H9 (cell line): ENCODE measurements around the gene FBXL19. TPM values are rescaled to one million over a fixed set of nuclear protein-coding genes. Genes with fewer than 3 reads are reported as not detected.
A peak's percentile ranks its signal among the peaks of the same experiment; 100 is the strongest.

Source experiments
- DNase-seq: peaks from one replicate; pipeline ENCODE4 v3.0.0-alpha.2; 2017
- H2AFZ ChIP-seq: one replicate; pipeline ENCODE4 v1.6.1; 2013; ENCODE audit warnings: mild to moderate bottlenecking, low read length, control low read depth, moderate library complexity
- H2AK5ac ChIP-seq: 2 replicates; pipeline ENCODE4 v1.6.1; 2013; ENCODE audit warnings: low read length, control low read depth, mixed read lengths; ENCODE audit not compliant: insufficient read length
- H2BK120ac ChIP-seq: one replicate; pipeline ENCODE4 v1.6.1; 2013; ENCODE audit warnings: low read depth, mild to moderate bottlenecking, low read length, control low read depth, inconsistent platforms; ENCODE audit not compliant: poor library complexity, severe bottlenecking
- H2BK12ac ChIP-seq: 2 replicates; pipeline ENCODE4 v1.6.1; 2013; ENCODE audit warnings: low read length, control low read depth, mixed read lengths, low read depth; ENCODE audit not compliant: insufficient read length
- H2BK15ac ChIP-seq: 2 replicates; pipeline ENCODE4 v1.6.1; 2013; ENCODE audit warnings: low read depth, low read length, control low read depth
- H2BK20ac ChIP-seq: one replicate; pipeline ENCODE4 v1.6.1; 2013; ENCODE audit warnings: low read depth, mild to moderate bottlenecking, low read length, control low read depth, inconsistent platforms; ENCODE audit not compliant: poor library complexity, severe bottlenecking
- H2BK5ac ChIP-seq: 2 replicates; pipeline ENCODE4 v1.6.1; 2013; ENCODE audit warnings: low read length, control low read depth, mixed read lengths; ENCODE audit not compliant: insufficient read length
- H3K14ac ChIP-seq: 2 replicates; pipeline ENCODE4 v1.6.1; 2013; ENCODE audit warnings: low read length, control low read depth; ENCODE audit not compliant: insufficient read depth
- H3K18ac ChIP-seq: 2 replicates; pipeline ENCODE4 v1.6.1; 2013; ENCODE audit warnings: low read depth, mild to moderate bottlenecking, mixed read lengths, low read length, control low read depth; ENCODE audit not compliant: insufficient read length
- H3K23ac ChIP-seq: 2 replicates; pipeline ENCODE4 v1.6.1; 2013; ENCODE audit warnings: low read length, control low read depth, mixed read lengths, low read depth; ENCODE audit not compliant: insufficient read length
- H3K23me2 ChIP-seq: 2 replicates; pipeline ENCODE4 v1.6.1; 2013; ENCODE audit warnings: low read depth, mild to moderate bottlenecking, mixed read lengths, low read length, control low read depth; ENCODE audit not compliant: insufficient read length, poor library complexity, severe bottlenecking
- H3K27ac ChIP-seq: 2 replicates; pipeline ENCODE4 v1.5.1; 2013; ENCODE audit warnings: low read length, control low read depth, mixed read lengths, low read depth; ENCODE audit not compliant: insufficient read length
- H3K27me3 ChIP-seq: 2 replicates; pipeline ENCODE4 v1.6.1; 2013; ENCODE audit warnings: low read length, control low read depth, inconsistent platforms; ENCODE audit not compliant: insufficient read depth
- H3K4ac ChIP-seq: 2 replicates; pipeline ENCODE4 v1.6.1; 2013; ENCODE audit warnings: low read depth, mild to moderate bottlenecking, control low read depth, inconsistent platforms, low read length, moderate library complexity
- H3K4me1 ChIP-seq: 2 replicates; pipeline ENCODE4 v1.6.1; 2013; ENCODE audit warnings: low read length, control low read depth, inconsistent platforms; ENCODE audit not compliant: insufficient read depth
- H3K4me2 ChIP-seq: 2 replicates; pipeline ENCODE4 v1.6.1; 2013; ENCODE audit warnings: low read length, control low read depth, mixed read lengths; ENCODE audit not compliant: insufficient read length, insufficient read depth
- H3K56ac ChIP-seq: 2 replicates; pipeline ENCODE4 v1.6.1; 2013; ENCODE audit warnings: low read depth, mild to moderate bottlenecking, mixed read lengths, low read length, control low read depth; ENCODE audit not compliant: insufficient read length
- H3K79me1 ChIP-seq: 2 replicates; pipeline ENCODE4 v1.6.1; 2013; ENCODE audit warnings: low read depth, mild to moderate bottlenecking, moderate library complexity, low read length, control low read depth, inconsistent platforms; ENCODE audit not compliant: insufficient read depth, poor library complexity, severe bottlenecking
- H3K79me2 ChIP-seq: 2 replicates; pipeline ENCODE4 v1.6.1; 2013; ENCODE audit warnings: low read length, control low read depth, inconsistent platforms; ENCODE audit not compliant: insufficient read depth
- H3K9ac ChIP-seq: 2 replicates; pipeline ENCODE4 v1.6.1; 2013; ENCODE audit warnings: low read length, control low read depth, mixed read lengths; ENCODE audit not compliant: insufficient read length; ENCODE audit errors: extremely low read depth
- H3K9me3 ChIP-seq: one replicate; pipeline ENCODE4 v1.6.1; 2013; ENCODE audit warnings: low read depth, low read length, inconsistent platforms; ENCODE audit not compliant: control insufficient read depth
- H3T11ph ChIP-seq: one replicate; pipeline ENCODE4 v1.6.1; 2013; ENCODE audit warnings: mild to moderate bottlenecking, low read length, control low read depth, inconsistent platforms
- H4K20me1 ChIP-seq: one replicate; pipeline ENCODE4 v1.6.1; 2013; ENCODE audit not compliant: control insufficient read depth, insufficient read length, insufficient read depth
- H4K5ac ChIP-seq: 2 replicates; pipeline ENCODE4 v1.6.1; 2013; ENCODE audit warnings: low read depth, mild to moderate bottlenecking, mixed read lengths, low read length, control low read depth; ENCODE audit not compliant: insufficient read length
- H4K8ac ChIP-seq: replicated peaks from 2 replicates; pipeline ENCODE4 v1.6.1; 2013; ENCODE audit warnings: low read length, control low read depth, mixed read lengths, low read depth; ENCODE audit not compliant: insufficient read length
- H4K91ac ChIP-seq: 2 replicates; pipeline ENCODE4 v1.6.1; 2013; ENCODE audit warnings: low read depth, mild to moderate bottlenecking, moderate library complexity, mixed read lengths, low read length, control low read depth; ENCODE audit not compliant: insufficient read length
- H3K27ac Mint-ChIP-seq, 3 experiments: 2 replicates in 2 of 3; 3 replicates in 1 of 3; pipeline ENCODE4 v1.8.0; 2020 to 2021; ENCODE audit warnings: mixed read lengths in 3 of 3, mild to moderate bottlenecking in 1 of 3, moderate library complexity in 1 of 3
- H3K27me3 Mint-ChIP-seq: 2 replicates; pipeline ENCODE4 v1.8.0; 2021; ENCODE audit warnings: low read depth, mild to moderate bottlenecking, moderate library complexity, mixed read lengths
- H3K36me3 Mint-ChIP-seq, 3 experiments: 2 replicates in 2 of 3; 3 replicates in 1 of 3; pipeline ENCODE4 v1.8.0; 2020 to 2021; ENCODE audit warnings: low read depth in 3 of 3, mixed read lengths in 3 of 3; ENCODE audit not compliant: insufficient read depth in 1 of 3
- H3K4me1 Mint-ChIP-seq, 2 experiments: 2 replicates each; pipeline ENCODE4 v1.8.0; 2020; ENCODE audit warnings: mixed read lengths in 2 of 2
- H3K4me3 Mint-ChIP-seq, 2 experiments: 2 replicates in 1 of 2; 3 replicates in 1 of 2; pipeline ENCODE4 v1.8.0; 2020 to 2021; ENCODE audit warnings: mild to moderate bottlenecking in 2 of 2, mixed read lengths in 2 of 2, moderate library complexity in 1 of 2
- H3K9me3 Mint-ChIP-seq, 2 experiments: 2 replicates in 1 of 2; 3 replicates in 1 of 2; pipeline ENCODE4 v1.8.0; 2020; ENCODE audit warnings: mild to moderate bottlenecking in 2 of 2, mixed read lengths in 2 of 2, moderate library complexity in 1 of 2
- CTCF ChIP-seq: fragments of 200-600 bp; sonication (generic); conservative IDR thresholded peaks from 3 replicates; pipeline ENCODE4 v1.8.0; 2021; ENCODE audit warnings: antibody characterized with exemption, mild to moderate bottlenecking
- whole genome bisulfite sequencing: extraction: QIAGEN DNeasy Blood & Tissue Kit; methylation state at CpG from one replicate; pipeline ENCODE4 v1.1.7; 2013; ENCODE audit warnings: missing lambda C conversion rate, low lambda C conversion rate, mixed read lengths; ENCODE audit not compliant: insufficient read length; ENCODE audit errors: extremely low coverage; 5-methylcytosine and 5-hydroxymethylcytosine counted together
- total RNA-seq: library from RNA; stranded (reverse); gene quantifications from 2 replicates; pipeline ENCODE4 v1.2.1, GENCODE V29; 2021

Gene FBXL19
- total RNA-seq, 1 experiment from 2014 or later: 66.8 TPM

- H2AK5ac ChIP-seq: no peak overlapping the region
Observed at GRCh38 chr16:30969246-30969842, 46.0 kb downstream of the FBXL19 start.

More at GRCh38 chr16:30969246-30969842, 46.0 kb downstream of the FBXL19 start:
- H4K91ac ChIP-seq: no peak overlapping the region
- H3K14ac ChIP-seq: no peak overlapping the region
- no peak overlapping the region for H2BK5ac ChIP-seq
- no peaks in the 10 kb centered on the region for H3K79me2 ChIP-seq
- no peak overlapping the region for H2BK15ac ChIP-seq
- no peak overlapping the region for H3K18ac ChIP-seq
- no peak overlapping the region for H2BK20ac ChIP-seq
- no peak overlapping the region for H2AFZ ChIP-seq
- Mint-ChIP-seq H3K27me3 (no peaks in the 10 kb centered on the region; the same call in 1 of the 2 replicates), H3K4me1 (no peaks in the 10 kb centered on the region; a peak in 1 of 4 replicates), H3K4me3 (no peak overlapping the region), H3K27ac (peak overlapping the region in 1 of 3 experiments; percentile 23; a peak in 1 of 7 replicates), H3K36me3 (peaks cover 63 to 89% (median 87%) of the 10 kb centered on the region in 3 experiments), H3K9me3 (no peaks in the 10 kb centered on the region)
- no peak for TF ChIP-seq CTCF
- H3K4me2 ChIP-seq: no peak overlapping the region
- no peak overlapping the region for H3K27ac ChIP-seq
- no peaks in the 10 kb centered on the region for H3K27me3 ChIP-seq
- peaks cover 2% of the 10 kb centered on the region for H4K20me1 ChIP-seq
- no peaks in the 10 kb centered on the region for H3K79me1 ChIP-seq
- no peak overlapping the region for H3K4ac ChIP-seq
- no CpG with 5 or more reads among the region's 19 CpGs for WGBS
- DNase-seq: no peak
- no peaks in the 10 kb centered on the region for H3K23me2 ChIP-seq
- H3T11ph ChIP-seq: no peak overlapping the region
- H3K56ac ChIP-seq: no peak overlapping the region
- H2BK12ac ChIP-seq: no peak overlapping the region
- H4K5ac ChIP-seq: no peak overlapping the region
- H2BK120ac ChIP-seq: no peak overlapping the region
- no peak overlapping the region for H4K8ac ChIP-seq
- H3K4me1 ChIP-seq: no peaks in the 10 kb centered on the region
- H3K23ac ChIP-seq: no peak overlapping the region
- H3K9me3 ChIP-seq: no peaks in the 10 kb centered on the region
- H3K9ac ChIP-seq: no peak overlapping the region
